GM19193 (cell line): ENCODE data around the gene DHDH.

Experiments
- POLR2A ChIP-seq: IDR thresholded peaks from 4 replicates; pipeline ENCODE4 v1.6.1; 2011; ENCODE audit not compliant: insufficient read depth, insufficient read length; ENCODE audit errors: extremely low read depth

Gene DHDH

DNA sequence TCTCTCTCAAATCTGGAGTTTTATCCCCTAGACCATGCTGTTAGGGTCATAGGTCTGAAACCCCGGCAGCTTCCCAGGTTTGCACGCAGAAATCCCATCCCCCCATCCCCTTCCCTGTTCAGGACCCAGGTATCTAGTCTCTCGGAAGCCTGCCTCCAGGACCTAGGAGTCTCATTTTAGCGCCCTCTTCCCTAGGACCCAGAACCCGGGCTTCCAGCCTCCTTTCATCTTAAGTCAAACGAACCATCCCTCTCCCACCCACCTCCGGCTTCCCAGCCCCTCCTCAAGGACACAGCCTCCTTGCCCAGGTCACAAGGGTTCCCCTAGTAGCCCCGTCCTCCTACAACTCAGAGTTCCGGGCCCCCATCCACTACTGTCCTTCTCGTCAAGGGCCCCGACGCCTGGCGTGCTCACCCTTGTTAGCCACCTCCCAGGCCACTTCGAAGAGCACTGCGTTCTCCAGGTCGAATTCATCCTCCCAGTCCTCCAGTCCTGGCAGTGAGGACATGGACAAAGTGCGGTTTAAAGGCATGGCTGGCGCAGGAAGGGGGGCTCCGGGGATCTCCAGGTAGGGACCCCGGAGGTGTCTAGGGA lies 59.2 kb downstream of the DHDH start:
- TF ChIP-seq POLR2A = no peak

DNA sequence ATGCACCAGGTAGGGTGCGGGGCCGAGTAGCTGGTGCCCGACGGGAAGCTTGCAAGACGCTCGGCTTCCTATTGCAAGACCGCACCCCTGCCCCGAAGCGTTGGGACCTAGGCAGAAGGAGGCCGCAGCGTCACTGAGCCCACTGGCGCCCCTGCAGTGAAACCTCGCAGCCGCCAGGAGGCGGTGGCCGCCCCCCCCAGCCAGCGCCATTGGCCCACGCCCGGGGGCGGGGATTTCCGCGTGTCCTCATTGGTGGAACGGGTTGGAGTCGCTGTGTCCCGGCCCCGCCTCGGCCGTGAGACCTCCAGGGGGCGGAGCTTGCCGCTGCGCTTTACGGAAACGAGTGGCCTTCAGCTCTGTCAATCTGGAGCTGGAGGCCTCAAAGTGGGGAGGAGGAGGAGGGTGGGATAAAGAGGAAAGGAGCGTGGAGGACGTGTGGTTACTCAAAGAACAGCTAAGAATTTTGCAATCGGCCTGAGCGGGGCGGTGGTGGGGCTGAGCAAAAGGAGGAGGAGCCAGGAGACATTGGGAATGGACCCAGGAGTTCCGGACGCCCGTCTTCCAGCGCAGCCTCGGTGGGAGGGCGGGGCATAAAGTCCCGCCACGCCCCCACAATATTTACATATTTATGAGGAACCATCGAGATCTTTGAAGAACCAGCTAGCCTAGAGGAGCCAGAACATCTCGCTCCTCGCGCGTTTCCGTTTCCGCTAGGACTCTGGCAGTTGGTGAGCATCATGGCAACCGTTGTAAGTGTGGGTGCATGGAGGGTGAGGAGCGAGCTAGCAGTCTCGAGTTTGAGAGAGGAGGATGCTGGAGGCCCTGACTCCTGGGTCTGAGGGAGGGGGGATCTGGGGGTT lies 59.9 kb downstream of the DHDH start, which contains the start of the genes GYS1 and RUVBL2:
TSS of gene GYS1 (minus strand) at position 135 of the 860 bp plus-strand sequence. CDS start 197 bp downstream, outside the sequence.
TSS of gene RUVBL2 (plus strand) at position 713 of the 860 bp plus-strand sequence. CDS start at position 738, 25 bp downstream.
- TF ChIP-seq POLR2A = peak; percentile 81

DNA sequence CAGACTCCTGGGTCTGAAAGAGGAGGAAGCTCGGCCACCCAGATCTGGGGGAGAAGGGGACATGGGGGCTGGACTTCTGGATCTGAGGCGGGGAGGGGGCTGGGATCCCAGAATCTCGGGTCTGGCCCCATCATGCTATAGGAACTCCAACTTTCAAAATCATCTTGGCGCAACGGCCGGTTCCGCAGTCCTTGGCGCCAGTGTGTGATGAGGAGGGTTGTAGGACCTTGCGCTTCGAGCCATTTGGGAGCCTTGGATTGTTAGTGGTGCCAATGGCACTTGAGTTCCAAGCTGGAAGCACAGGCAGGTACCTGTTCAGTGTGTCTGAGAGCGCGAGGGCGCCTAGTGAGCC lies 60.5 kb downstream of the DHDH start:
- no peak for TF ChIP-seq POLR2A
